GM13976 (cell line): ENCODE results near the gene SEL1L2.

Experiments
- DNase-seq: peaks from one replicate; pipeline ENCODE4 v3.0.0; 2012; ENCODE audit warnings: low spot score
- in situ Hi-C: fragments of 300-500 bp; cut with MboI; formaldehyde crosslinking; loops from one replicate; pipeline ENCODE4 v1.12.0; 2022; ENCODE audit warnings: low sequenced_read_pairs, mixed read lengths, inconsistent platforms; ENCODE audit not compliant: unreplicated experiment
- TF ChIP-seq, protein P1 (sequence below): IDR thresholded peaks from 2 replicates; pipeline ENCODE4 v1.5.1; 2012; ENCODE audit warnings: borderline replicate concordance, mild to moderate bottlenecking; ENCODE audit not compliant: insufficient read depth; ENCODE audit errors: extremely low read depth, missing control alignments, control extremely low read depth

SEL1L2 gene

DNA sequence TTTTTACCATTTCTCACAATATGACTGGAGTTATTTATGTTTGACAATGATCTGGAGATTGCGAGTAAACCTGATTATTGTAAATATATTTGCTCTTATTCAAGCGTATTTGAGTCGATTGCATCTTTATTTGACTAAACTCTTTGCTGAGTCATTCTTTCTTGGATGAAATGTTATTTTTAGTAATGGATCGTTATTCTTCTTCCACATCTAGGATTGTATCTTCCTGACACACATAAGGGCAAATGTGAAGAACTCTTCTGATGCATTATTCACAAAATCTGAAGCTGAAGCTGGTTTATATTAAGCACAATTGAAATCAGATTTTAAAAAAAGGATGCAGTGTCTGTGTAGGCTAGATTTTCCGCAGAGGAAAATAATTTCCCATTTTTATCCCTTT is 68.2 kb downstream of the SEL1L2 start:
- no peak for DNase-seq
- in situ Hi-C loops = no loop called here
- TF ChIP-seq, protein P1, sequence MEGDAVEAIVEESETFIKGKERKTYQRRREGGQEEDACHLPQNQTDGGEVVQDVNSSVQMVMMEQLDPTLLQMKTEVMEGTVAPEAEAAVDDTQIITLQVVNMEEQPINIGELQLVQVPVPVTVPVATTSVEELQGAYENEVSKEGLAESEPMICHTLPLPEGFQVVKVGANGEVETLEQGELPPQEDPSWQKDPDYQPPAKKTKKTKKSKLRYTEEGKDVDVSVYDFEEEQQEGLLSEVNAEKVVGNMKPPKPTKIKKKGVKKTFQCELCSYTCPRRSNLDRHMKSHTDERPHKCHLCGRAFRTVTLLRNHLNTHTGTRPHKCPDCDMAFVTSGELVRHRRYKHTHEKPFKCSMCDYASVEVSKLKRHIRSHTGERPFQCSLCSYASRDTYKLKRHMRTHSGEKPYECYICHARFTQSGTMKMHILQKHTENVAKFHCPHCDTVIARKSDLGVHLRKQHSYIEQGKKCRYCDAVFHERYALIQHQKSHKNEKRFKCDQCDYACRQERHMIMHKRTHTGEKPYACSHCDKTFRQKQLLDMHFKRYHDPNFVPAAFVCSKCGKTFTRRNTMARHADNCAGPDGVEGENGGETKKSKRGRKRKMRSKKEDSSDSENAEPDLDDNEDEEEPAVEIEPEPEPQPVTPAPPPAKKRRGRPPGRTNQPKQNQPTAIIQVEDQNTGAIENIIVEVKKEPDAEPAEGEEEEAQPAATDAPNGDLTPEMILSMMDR = no peak

DNA sequence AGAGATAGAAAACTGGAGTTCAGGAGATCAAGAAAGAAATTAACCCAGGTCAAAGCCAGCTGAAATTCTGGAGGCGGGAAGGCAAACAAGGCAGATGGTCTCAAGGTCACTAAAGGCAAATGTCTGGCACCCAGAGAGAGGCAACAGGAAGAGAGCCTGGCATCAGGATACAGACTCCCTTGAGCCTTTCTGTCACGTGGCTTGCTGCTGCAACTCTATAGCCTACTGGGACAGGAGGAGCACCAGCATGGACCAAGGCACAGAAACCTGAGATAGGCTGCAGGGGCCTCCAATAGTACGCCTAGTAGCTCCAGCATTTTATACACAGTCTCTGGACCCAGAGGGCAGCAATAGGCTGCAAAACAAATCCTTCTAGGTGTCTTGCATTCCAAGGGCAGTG is 75.1 kb downstream of the SEL1L2 start:
- TF ChIP-seq, protein P1 = no peak
- no peak for DNase-seq
- in situ Hi-C loops = no loop called here

DNA sequence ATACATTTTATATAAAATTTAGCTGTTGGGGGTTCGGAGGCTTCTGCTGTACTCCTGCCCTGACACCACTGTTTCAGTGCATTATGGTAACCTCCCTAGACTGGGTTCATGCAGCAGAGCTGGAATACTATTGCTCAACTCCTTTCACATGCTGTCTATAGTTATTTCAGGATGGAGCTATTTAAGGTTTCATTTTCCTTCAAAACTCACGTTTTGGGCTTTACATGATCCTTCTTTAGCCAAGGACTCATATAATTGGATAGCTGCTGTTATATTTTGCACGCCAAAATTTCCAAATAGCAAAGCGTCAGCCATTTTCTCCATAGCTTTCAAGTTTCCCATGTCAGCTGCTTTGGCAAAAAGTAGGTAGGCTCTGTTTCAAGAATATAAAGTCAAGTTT is 76.8 kb downstream of the SEL1L2 start:
- TF ChIP-seq, protein P1 = no peak
- in situ Hi-C loops = no loop called here
- DNase-seq = no peak

DNA sequence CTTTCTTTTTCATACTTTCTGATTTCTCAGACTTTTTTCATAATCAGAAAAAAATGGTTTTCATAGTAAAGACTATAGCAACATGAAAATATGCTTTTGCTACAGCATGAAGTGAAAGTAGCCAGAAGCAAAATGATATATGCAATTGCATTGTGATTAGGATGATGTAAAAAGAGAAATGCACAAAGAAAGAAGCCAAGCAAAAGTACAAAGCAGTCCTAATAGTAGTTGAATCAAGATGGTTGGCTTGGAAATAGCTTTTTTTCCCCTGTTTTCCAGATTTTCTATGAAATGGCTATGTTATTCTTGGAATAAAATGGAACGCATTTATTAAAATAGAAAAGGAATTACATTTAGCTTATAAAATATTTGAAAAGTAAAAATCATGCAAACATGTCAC is 77.3 kb downstream of the SEL1L2 start:
- TF ChIP-seq, protein P1 = no peak
- in situ Hi-C loops = no loop called here
- DNase-seq = no peak

DNA sequence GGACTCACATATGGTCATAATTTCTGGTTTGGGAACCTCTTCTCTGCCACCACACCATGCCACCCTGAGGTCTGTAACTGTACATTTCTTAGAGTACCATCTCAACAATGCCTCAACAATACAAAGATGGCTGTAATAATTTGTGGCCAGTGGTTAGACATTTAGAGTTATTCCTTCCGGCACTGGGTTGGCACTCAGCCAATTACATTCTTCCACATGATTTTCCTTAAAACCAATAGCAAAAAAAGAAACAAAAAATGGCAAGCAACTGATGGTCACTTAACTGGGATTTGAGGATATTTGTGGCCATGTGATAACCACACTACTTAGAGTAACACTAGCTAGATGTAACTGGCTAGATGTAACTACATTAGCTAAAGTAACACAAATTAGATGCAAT is 79.9 kb downstream of the SEL1L2 start:
- in situ Hi-C loops = no loop called here
- DNase-seq = no peak
- TF ChIP-seq, protein P1 = no peak

DNA sequence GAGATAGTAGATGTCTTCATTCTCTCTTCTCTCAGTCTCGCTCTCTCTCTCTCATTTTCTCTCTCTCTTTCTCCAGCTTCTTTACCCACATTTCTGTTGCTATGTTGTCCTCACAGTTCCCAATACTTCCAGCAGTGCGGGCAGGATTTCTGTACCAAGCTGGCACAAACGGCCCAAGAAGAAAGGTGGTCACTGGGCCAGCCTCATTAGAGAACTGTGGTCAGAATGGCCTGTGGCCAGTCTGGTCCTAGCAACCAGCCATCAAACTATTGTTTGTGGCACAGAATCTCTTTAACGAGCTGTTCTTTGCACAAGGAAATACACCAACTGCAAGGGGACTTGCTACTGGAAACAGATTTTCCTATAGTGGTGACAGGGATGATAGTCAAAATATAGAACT is 81.3 kb downstream of the SEL1L2 start:
- DNase-seq = no peak
- in situ Hi-C loops = no loop called here
- TF ChIP-seq, protein P1 = no peak

DNA sequence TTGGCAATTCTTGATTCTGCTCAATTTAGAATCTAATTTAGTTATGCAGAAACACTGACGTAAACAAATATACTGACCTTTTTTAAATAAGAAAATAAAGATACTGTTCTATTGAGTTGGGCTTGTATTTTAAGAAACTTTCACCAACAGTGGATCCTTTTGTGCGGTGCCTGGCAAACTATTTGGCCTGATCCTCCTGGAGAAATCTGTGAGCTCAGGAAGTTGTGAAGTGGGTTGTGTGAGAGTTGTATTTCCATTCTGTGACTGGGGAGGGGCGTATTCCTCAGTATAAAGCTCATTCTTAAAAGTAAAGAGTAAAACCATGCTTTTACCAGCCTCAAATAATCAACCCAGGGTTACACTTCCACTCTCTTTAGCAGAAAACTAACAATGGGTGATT is 85.6 kb downstream of the SEL1L2 start:
- no peak for DNase-seq
- TF ChIP-seq, protein P1 = no peak
- in situ Hi-C loops = no loop called here
